NCI-H2171 (cell line): ENCODE data around the gene KRTAP4-5.
"Not testable (repeated sequence)": the region's sequence is repeated elsewhere in the genome, so short reads cannot be mapped to it uniquely, and the experiment has no call there.

ENCODE experiments used
- DNase-seq: peaks from one replicate; lab custom pipeline; 2025; lab: John Stamatoyannopoulos, UW

KRTAP4-5 gene

DNA sequence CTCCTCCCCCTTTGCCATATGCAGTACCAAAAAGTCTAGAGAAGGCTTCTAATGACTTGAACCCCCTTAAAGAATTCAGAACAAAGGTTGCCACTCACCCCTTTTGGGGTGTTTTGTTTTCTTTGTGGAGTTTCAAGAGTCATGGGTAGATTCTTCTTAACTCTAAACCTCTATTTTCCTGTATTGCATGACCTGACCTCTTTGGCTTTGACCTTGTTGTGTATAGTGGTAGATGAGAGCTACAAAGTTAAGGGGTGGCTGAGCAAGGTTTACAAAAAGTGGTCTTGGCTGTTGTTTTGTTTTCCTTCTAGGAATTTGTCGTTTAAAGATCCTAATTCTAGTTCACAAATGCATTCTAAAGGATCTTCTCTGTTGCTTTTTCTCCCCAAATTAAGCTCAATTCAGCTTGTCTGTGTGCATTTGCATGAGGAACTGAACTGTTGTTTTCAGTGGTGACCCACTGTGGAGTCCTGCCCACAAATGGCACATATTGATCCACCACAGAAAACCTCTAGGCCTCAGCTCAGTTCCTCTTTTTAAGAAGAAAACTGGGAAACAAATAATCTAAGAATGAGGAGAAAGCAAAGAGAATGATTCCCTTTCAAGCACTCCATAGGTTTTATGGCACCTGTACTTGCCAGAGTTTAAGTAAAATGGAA, 40.8 kb downstream of the KRTAP4-5 start:
- not testable (repeated sequence) for DNase-seq

DNA sequence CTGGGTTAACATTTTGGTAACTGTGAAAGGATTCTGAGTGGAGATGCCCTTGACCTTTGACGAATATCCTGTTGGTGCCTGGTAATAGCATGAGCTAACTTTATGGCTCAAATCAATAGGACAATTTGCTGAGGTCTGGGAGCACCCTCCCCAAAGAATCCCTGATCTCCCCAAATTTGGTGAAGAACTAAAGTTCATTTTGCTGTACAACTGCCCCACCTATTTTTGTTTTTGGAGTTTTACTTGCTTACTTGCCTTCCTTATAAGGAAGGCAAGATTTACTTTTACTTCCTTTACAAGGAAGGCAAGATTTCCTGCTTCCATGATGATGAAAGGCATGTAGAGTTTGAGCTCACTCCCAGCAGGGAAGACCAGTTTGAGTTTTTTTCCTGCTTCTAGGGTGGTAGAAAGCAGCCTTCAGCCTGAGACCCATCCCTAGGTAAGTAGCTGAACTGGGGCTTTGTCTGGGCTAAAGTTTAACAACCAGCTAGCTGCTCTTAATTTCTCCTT, 41.6 kb downstream of the KRTAP4-5 start:
- DNase-seq: no peak

DNA sequence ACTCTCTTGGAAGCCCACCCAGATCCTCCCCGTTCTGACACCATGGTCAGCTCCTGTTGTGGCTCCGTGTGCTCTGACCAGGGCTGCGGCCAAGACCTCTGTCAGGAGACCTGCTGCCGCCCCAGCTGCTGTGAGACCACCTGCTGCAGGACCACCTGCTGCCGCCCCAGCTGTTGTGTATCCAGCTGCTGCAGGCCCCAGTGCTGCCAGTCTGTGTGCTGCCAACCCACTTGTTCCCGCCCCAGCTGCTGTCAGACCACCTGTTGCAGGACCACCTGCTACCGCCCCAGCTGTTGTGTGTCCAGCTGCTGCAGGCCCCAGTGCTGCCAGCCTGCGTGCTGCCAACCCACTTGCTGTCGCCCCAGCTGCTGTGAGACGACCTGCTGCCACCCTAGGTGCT, 44.3 kb downstream of the KRTAP4-5 start, which contains the start of gene KRTAP4-9:
Gene KRTAP4-9 (plus strand): TSS at position 43 of the 400 bp plus-strand sequence. CDS start 0 bp downstream, at position 43.
- DNase-seq: not testable (repeated sequence)

- DNase-seq: not testable (repeated sequence)
Observed at GRCh38 chr17:41104386-41105038, 45.1 kb downstream of the KRTAP4-5 start.

GRCh38 chr17:41103896-41104295, 45.7 kb downstream of the KRTAP4-5 start:
- DNase-seq: no peak

GRCh38 chr17:41101586-41102259, 47.9 kb downstream of the KRTAP4-5 start, which contains the start of gene KRTAP4-16:
Gene KRTAP4-16, minus strand, starts transcription at chr17:41102209. Its CDS starts 0 bp downstream, at chr17:41102209.
- DNase-seq: no peak

DNA sequence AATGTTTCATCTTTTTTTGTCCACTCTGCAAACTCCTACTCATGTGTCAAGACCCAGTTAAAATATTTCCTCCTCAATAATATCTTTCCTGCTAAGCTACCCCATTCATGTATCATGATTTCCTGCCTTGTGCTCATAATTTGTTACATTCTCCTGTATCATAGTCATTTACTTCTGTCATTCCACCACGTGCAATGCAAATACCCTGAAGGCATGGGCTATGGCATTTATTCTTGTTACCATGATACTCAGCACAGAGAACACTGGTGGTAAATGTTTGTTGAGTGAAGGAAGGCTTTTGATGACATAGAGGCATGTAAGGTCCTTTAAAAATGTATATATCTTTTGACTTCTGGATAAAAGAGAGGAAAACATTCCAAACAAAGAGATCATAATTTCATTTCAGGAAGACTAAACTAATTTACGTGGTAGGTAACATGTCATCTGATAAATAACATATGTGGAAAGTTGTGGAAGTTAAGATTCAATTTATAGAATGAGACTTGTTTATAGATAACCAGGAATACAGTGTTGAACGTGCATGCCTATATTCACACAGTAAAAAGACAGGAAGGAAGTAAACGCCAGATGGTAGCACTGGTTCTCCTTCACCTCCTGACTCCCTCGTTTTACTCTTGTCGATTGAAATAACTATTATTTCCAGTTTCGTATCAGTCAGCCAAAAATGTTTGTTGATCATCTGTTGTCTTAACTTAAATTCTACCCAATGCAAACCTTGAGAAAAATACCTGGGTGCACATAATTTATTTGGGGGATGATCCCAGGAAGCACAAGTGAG, 49.7 kb downstream of the KRTAP4-5 start:
- DNase-seq: not testable (repeated sequence)
